ENCODE measurements around the gene CTIF.

The CTIF gene

GRCh38 chr18:48575301-48575657 is 36.4 kb downstream of the CTIF start:
- no peak for DNase-seq (ENCODE audit: low spot score)

- DNase-seq (ENCODE audit: low spot score) = no peak
Observed at GRCh38 chr18:48575658-48576456, 37.0 kb downstream of the CTIF start.

- DNase-seq (ENCODE audit: low spot score) = no peak
Observed at GRCh38 chr18:48576457-48576771, 37.6 kb downstream of the CTIF start.

- no peak for DNase-seq (ENCODE audit: low spot score)
Observed at GRCh38 chr18:48577478-48578190, 38.8 kb downstream of the CTIF start.

- DNase-seq (ENCODE audit: low spot score) = no peak
Observed at GRCh38 chr18:48578289-48578688, 39.5 kb downstream of the CTIF start.

GRCh38 chr18:48580066-48580465 is 41.2 kb downstream of the CTIF start:
- no peak for DNase-seq (ENCODE audit: low spot score)

- DNase-seq (ENCODE audit: low spot score) = no peak
Observed at GRCh38 chr18:48580782-48581181, 42.0 kb downstream of the CTIF start.

- DNase-seq (ENCODE audit: low spot score) = no peak
Observed at GRCh38 chr18:48581206-48581605, 42.4 kb downstream of the CTIF start.

GRCh38 chr18:48581941-48582340 is 43.1 kb downstream of the CTIF start:
- no peak for DNase-seq (ENCODE audit: low spot score)

- no peak for DNase-seq (ENCODE audit: low spot score)
Observed at GRCh38 chr18:48582946-48583345, 44.1 kb downstream of the CTIF start.

GRCh38 chr18:48583573-48583972 is 44.7 kb downstream of the CTIF start:
- no peak for DNase-seq (ENCODE audit: low spot score)

- no peak for DNase-seq (ENCODE audit: low spot score)
Observed at GRCh38 chr18:48589797-48590519, 51.1 kb downstream of the CTIF start.

- no peak for DNase-seq (ENCODE audit: low spot score)
Observed at GRCh38 chr18:48590678-48591077, 51.8 kb downstream of the CTIF start.

- DNase-seq (ENCODE audit: low spot score) = no peak
Observed at GRCh38 chr18:48592540-48593171, 53.8 kb downstream of the CTIF start.

GRCh38 chr18:48594471-48595094 is 55.8 kb downstream of the CTIF start:
- no peak for DNase-seq (ENCODE audit: low spot score)

GRCh38 chr18:48595703-48596218 is 56.9 kb downstream of the CTIF start:
- no peak for DNase-seq (ENCODE audit: low spot score)

- no peak for DNase-seq (ENCODE audit: low spot score)
Observed at GRCh38 chr18:48597110-48597509, 58.3 kb downstream of the CTIF start.

GRCh38 chr18:48597671-48598070 is 58.8 kb downstream of the CTIF start:
- no peak for DNase-seq (ENCODE audit: low spot score)

- no peak for DNase-seq (ENCODE audit: low spot score)
Observed at GRCh38 chr18:48599391-48599790, 60.6 kb downstream of the CTIF start.

GRCh38 chr18:48600046-48600445 is 61.2 kb downstream of the CTIF start:
- DNase-seq (ENCODE audit: low spot score) = no peak

- no peak for DNase-seq (ENCODE audit: low spot score)
Observed at GRCh38 chr18:48600456-48601090, 61.7 kb downstream of the CTIF start.

All from RKO (cell line).